Brain microvascular endothelial cell (primary cell): ENCODE data around the gene GJE1.
A peak's percentile ranks its signal among the peaks of the same experiment; 100 is the strongest.
"Not testable (repeated sequence)": the region's sequence is repeated elsewhere in the genome, so short reads cannot be mapped to it uniquely, and the experiment has no call there.

Source experiments
- DNase-seq: peaks from one replicate; pipeline ENCODE4 v3.0.0-alpha.2; 2020
- H3K27ac ChIP-seq: fragments of 250-450 bp; sonication (Bioruptor Pico); 2 replicates; pipeline ENCODE4 v1.5.1; 2020; ENCODE audit warnings: mild to moderate bottlenecking, moderate library complexity
- H3K27me3 ChIP-seq: fragments of 250-450 bp; sonication (Bioruptor Pico); replicated peaks from 2 replicates; pipeline ENCODE4 v1.5.1; 2020; ENCODE audit warnings: mild to moderate bottlenecking
- H3K36me3 ChIP-seq: fragments of 250-450 bp; sonication (Bioruptor Pico); replicated peaks from 2 replicates; pipeline ENCODE4 v1.5.1; 2020; ENCODE audit warnings: mild to moderate bottlenecking
- H3K4me3 ChIP-seq: 2 replicates; pipeline ENCODE4 v1.5.1; 2011; ENCODE audit warnings: low read depth, mild to moderate bottlenecking, control low read depth, low read length, moderate library complexity
- in situ Hi-C: cut with HindIII; loops from 2 replicates; pipeline ENCODE4 v1.10.0; 2017; ENCODE audit warnings: low sequenced_read_pairs, low pct_ligation_motif_present
- TF ChIP-seq, protein P1 (sequence below): IDR thresholded peaks from 2 replicates; pipeline ENCODE4 v1.5.1; 2011; ENCODE audit warnings: low read depth, mild to moderate bottlenecking, moderate library complexity, low read length, control low read depth, inconsistent platforms; ENCODE audit errors: missing control alignments

GJE1 gene, protein sequence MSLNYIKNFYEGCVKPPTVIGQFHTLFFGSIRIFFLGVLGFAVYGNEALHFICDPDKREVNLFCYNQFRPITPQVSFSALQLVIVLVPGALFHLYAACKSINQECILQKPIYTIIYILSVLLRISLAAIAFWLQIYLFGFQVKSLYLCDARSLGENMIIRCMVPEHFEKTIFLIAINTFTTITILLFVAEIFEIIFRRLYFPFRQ

DNA sequence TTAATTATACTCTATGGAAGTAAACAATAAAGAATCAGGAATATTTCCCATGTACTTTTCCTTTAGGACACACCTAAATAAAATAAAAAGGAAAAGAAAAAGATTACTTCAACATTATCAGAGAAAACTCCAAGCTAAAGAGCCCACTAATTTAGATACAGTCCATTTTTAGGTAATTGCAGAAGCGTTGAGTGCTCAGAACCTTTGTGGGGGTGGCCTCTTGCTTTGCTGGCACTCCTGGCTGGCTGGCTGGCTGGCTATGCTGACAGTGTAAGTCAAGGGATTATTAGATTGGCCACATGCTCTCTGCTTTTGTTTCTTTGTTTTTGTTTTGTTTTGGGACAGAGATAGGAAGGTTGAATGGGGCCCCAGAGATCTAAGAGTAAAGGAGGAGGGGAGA lies at the start of gene GJE1:
TSS of gene GJE1 (plus strand) at position 301 of the 400 bp plus-strand sequence. CDS start 234 bp downstream, outside the sequence.
- Histone ChIP-seq H3K36me3 (no peaks in the 10 kb centered on the region), H3K4me3 (no peak within 1 kb of the TSS), H3K27ac (no peak within 1 kb of the TSS), H3K27me3 (no peaks in the 10 kb centered on the region)
- in situ Hi-C loops, result no loop called here
- TF ChIP-seq, protein P1, sequence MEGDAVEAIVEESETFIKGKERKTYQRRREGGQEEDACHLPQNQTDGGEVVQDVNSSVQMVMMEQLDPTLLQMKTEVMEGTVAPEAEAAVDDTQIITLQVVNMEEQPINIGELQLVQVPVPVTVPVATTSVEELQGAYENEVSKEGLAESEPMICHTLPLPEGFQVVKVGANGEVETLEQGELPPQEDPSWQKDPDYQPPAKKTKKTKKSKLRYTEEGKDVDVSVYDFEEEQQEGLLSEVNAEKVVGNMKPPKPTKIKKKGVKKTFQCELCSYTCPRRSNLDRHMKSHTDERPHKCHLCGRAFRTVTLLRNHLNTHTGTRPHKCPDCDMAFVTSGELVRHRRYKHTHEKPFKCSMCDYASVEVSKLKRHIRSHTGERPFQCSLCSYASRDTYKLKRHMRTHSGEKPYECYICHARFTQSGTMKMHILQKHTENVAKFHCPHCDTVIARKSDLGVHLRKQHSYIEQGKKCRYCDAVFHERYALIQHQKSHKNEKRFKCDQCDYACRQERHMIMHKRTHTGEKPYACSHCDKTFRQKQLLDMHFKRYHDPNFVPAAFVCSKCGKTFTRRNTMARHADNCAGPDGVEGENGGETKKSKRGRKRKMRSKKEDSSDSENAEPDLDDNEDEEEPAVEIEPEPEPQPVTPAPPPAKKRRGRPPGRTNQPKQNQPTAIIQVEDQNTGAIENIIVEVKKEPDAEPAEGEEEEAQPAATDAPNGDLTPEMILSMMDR, result no peak
- DNase-seq, result no peak

DNA sequence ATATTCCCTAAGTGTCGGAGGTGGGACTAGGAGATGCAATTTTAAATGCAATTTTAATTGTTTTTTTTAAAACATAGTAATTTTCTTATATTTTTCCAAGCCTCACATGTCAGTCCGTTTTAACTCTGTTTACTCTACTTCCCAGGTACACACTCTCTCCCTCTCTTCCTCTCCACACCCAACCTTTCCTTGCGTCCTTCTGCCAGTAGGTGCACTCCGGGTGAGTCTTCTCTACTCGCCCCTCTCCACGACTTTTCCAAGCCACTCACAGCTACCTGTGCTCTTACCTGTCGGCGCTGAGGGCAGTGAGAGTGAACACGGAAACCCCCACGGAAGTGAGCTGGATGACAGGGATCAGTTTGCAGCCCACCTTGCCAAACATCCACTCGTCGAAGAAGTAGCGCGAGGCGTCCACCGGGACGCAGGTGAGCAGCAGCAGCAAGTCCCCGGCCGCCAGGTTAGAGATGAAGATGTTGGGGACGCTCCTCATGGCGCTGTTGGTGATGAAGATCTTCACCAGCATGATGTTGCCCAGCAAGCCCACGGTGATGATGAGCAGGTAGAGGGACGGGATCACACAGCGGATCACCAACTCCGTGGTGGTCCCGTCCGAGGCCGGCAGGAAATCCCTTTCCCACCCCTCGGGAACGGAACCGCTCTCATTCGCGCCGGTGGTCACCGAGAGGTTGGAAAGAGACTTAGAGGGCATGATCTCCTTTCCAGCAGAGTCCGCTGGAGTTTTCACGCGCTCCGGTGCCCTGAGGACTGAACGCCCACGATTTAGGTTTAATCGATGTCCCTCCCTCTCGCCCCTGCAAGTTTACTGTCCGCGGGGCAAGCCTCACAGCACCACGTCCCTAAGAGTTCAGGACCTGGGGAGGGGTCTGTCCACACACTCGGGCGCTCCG lies 44.5 kb upstream of the GJE1 start:
- H3K4me3 ChIP-seq, result no peak overlapping the region
- H3K27me3 ChIP-seq, result no peaks in the 10 kb centered on the region
- TF ChIP-seq, protein P1, result no peak
- DNase-seq, result no peak
- H3K36me3 ChIP-seq, result no peaks in the 10 kb centered on the region
- in situ Hi-C loops, result no loop called here
- no peak overlapping the region for H3K27ac ChIP-seq

DNA sequence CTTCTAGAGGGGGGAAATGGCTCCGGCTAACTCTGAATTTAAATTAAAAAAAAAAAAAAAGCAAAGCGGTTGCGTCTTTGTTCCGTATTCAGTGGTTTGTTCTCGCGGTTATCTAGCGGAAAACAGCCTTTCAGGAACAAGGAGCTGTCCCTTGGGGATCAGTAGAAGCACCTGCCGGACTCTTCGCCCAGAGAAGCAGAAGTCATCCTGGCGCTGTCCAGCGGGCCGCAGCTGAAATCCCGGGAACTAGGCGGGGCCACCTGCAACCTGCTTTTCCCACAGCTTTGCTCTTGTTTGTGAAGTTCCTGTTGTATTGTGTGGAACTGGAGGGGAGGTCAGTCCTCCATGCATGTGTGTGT lies 43.9 kb upstream of the GJE1 start:
- DNase-seq, result peak; percentile 40
- no peak overlapping the region for H3K27ac ChIP-seq
- no peak overlapping the region for H3K4me3 ChIP-seq
- no peaks in the 10 kb centered on the region for H3K36me3 ChIP-seq
- in situ Hi-C loops, result no loop called here
- TF ChIP-seq, protein P1, result no peak
- H3K27me3 ChIP-seq, result no peaks in the 10 kb centered on the region

DNA sequence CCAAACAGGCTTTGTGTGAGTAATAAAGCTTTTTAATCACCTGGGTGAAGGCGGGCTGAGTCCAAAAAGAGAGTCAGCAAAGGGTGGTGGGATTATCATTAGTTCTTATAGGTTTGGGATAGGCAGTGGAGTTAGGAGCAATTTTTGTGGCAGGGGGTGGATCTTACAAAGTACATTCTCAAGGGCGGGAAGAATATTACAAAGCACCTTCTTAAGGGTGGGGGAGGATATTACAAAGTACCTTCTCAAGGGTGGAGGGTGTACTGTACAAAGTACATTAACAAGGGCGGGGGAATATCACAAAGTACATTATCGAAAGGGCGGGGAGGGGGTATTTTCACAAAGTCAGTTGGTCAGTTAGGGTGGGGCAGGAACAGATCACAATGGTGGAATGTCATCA lies 27.9 kb upstream of the GJE1 start:
- H3K27me3 ChIP-seq, in situ Hi-C loops, DNase-seq, H3K27ac ChIP-seq, H3K36me3 ChIP-seq, H3K4me3 ChIP-seq: not testable (repeated sequence)

DNA sequence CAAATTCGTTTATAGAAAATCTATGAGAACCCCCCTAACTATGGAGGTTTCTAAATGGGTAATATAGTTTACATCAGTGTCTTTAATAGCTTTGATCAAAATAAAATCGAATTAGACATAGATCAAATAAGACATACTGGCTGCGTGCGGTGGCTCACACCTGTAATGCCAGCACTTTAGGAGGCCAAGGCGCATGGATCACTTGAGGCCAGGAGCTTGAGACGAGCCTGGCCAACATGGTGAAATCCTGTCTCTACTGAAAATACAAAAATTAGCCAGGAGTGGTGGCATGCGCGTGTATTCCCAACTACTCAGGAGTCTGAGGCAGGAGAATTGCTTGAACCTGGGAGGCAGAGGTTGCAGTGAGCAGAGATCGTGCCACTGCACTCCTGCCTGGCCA lies 21.9 kb upstream of the GJE1 start:
- in situ Hi-C loops, result not testable (repeated sequence)

DNA sequence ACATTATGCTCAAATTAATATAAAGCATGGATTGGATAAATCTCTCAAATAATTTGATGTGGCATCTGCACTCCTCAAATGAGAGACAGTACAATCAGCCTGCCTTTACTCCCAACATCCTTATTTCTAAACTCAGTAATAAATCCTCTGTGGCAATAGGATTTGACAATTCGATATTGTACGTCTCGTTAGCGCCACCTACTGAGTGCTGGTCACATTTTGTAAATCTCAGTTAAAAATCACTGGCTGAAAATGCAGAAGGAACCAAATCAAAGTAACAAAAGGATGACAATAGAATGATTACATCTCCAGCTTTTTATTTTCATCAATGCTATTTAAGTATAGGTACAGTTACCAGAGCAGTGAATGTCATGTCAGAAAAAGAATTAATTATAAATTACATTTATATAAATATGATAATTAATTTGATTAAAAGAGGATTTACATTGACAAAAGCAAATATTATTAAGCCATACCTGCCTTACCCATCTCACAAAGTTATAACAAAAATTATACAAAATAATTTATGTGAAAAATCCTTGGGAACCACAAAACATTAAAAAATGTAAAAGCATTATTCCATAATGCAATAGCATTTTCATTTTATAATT lies 20.2 kb upstream of the GJE1 start:
- no peak overlapping the region for H3K4me3 ChIP-seq
- TF ChIP-seq, protein P1, result peak; percentile 73
- no peaks in the 10 kb centered on the region for H3K27me3 ChIP-seq
- H3K27ac ChIP-seq, result no peak overlapping the region
- peak; percentile 76 for DNase-seq
- no peaks in the 10 kb centered on the region for H3K36me3 ChIP-seq
- in situ Hi-C loops, result no loop called here

More for the DNA sequence above, 21.9 kb upstream of the GJE1 start:
- H3K36me3 ChIP-seq, DNase-seq, H3K4me3 ChIP-seq, H3K27me3 ChIP-seq, H3K27ac ChIP-seq: not testable (repeated sequence)
